ENCODE data around the gene DNMBP. TPM values are rescaled to one million over a fixed set of nuclear protein-coding genes. Genes with fewer than 3 reads are reported as not detected.

The DNMBP gene
- total RNA-seq, 1 donor from 2014 or later = 15.1 TPM

DNA sequence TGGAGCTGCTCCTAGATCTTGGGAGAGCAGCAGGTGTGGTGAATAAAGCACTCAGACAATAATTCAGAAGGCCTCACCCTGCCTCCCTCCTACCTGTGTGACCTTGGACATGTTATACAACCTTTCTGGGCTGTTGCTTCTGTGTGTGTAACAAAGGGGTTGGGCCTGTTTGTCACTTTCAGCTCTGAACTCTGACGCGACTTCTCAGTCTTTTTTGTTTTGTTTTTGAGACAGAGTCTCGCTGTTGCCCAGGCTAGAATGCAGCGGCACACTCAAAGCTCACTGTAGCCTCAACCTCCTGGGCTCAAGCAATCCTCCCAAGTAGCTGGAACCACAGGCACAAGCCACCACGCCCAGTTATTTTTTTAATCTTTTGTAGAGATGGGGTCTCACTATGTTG, 89.3 kb downstream of the DNMBP start:
- Histone ChIP-seq H3K27ac (ENCODE audit: low read depth, low read length) (no peak overlapping the region), H3K27me3 (ENCODE audit: control insufficient read depth in 3 of 3, insufficient read depth in 3 of 3, low read length in 3 of 3) (no peaks in the 10 kb centered on the region), H3K4me1 (ENCODE audit: control insufficient read depth in 3 of 3, insufficient read depth in 3 of 3, low read length in 3 of 3) (peaks cover 3 to 8% (median 5%) of the 10 kb centered on the region in 3 donors), H3K9me3 (ENCODE audit: control insufficient read depth in 3 of 3, low read length in 3 of 3) (no peaks in the 10 kb centered on the region), H3K9ac (ENCODE audit: low read depth in 1 of 3, low read length in 3 of 3) (no peak overlapping the region), H3K4me3 (ENCODE audit: low read length in 3 of 3) (no peak overlapping the region), H3K36me3 (ENCODE audit: control insufficient read depth in 3 of 3, insufficient read depth in 3 of 3, low read length in 3 of 3) (no peaks in the 10 kb centered on the region)

GRCh38 chr10:99917963-99918825, 91.6 kb downstream of the DNMBP start:
- peak overlapping the region in 1 of 3 donors; percentile 73 for H3K9ac ChIP-seq (ENCODE audit: low read depth in 1 of 3, low read length in 3 of 3)
- peak overlapping the region in 2 of 3 donors; percentile 42 to 57 for H3K4me3 ChIP-seq (ENCODE audit: low read length in 3 of 3)
- H3K27ac ChIP-seq (ENCODE audit: low read depth, low read length) = no peak overlapping the region
- H3K4me1 ChIP-seq (ENCODE audit: control insufficient read depth in 3 of 3, insufficient read depth in 3 of 3, low read length in 3 of 3) = peaks cover 0 to 8% (median 4%) of the 10 kb centered on the region in 3 donors
- H3K36me3 ChIP-seq (ENCODE audit: control insufficient read depth in 3 of 3, insufficient read depth in 3 of 3, low read length in 3 of 3) = no peaks in the 10 kb centered on the region
- no peaks in the 10 kb centered on the region for H3K9me3 ChIP-seq (ENCODE audit: control insufficient read depth in 3 of 3, low read length in 3 of 3)
- no peaks in the 10 kb centered on the region for H3K27me3 ChIP-seq (ENCODE audit: control insufficient read depth in 3 of 3, insufficient read depth in 3 of 3, low read length in 3 of 3)

GRCh38 chr10:99916776-99917175, 93.0 kb downstream of the DNMBP start:
- Histone ChIP-seq H3K27me3 (ENCODE audit: control insufficient read depth in 3 of 3, insufficient read depth in 3 of 3, low read length in 3 of 3) (no peaks in the 10 kb centered on the region), H3K27ac (ENCODE audit: low read depth, low read length) (no peak overlapping the region), H3K4me3 (ENCODE audit: low read length in 3 of 3) (no peak overlapping the region), H3K9ac (ENCODE audit: low read depth in 1 of 3, low read length in 3 of 3) (no peak overlapping the region), H3K36me3 (ENCODE audit: control insufficient read depth in 3 of 3, insufficient read depth in 3 of 3, low read length in 3 of 3) (no peaks in the 10 kb centered on the region), H3K4me1 (ENCODE audit: control insufficient read depth in 3 of 3, insufficient read depth in 3 of 3, low read length in 3 of 3) (peaks cover 4 to 10% (median 5%) of the 10 kb centered on the region in 3 donors), H3K9me3 (ENCODE audit: control insufficient read depth in 3 of 3, low read length in 3 of 3) (no peaks in the 10 kb centered on the region)

DNA sequence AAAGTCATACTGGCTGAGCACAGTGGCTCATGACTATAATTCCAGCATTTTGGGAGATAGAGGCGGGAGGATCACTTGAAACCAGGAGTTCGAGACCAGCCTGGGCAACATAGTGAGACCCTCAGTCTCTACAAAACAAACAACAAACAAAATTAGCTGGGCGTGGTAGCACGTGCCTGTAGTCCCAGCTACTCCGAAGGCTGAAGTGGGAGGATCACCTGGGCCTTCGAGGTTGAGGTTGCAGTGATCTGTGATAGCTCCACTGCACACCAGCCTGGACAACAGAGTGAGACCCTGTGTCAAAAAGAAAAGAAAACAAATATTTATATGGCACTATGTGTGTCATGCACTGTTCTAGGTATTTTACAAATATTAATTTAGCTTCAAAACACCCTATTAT, 94.3 kb downstream of the DNMBP start:
- Histone ChIP-seq H3K36me3 (ENCODE audit: control insufficient read depth in 3 of 3, insufficient read depth in 3 of 3, low read length in 3 of 3) (no peaks in the 10 kb centered on the region), H3K27ac (ENCODE audit: low read depth, low read length) (no peak overlapping the region), H3K4me1 (ENCODE audit: control insufficient read depth in 3 of 3, insufficient read depth in 3 of 3, low read length in 3 of 3) (peaks cover 4 to 10% (median 5%) of the 10 kb centered on the region in 3 donors), H3K4me3 (ENCODE audit: low read length in 3 of 3) (no peak overlapping the region), H3K9me3 (ENCODE audit: control insufficient read depth in 3 of 3, low read length in 3 of 3) (no peaks in the 10 kb centered on the region), H3K27me3 (ENCODE audit: control insufficient read depth in 3 of 3, insufficient read depth in 3 of 3, low read length in 3 of 3) (no peaks in the 10 kb centered on the region), H3K9ac (ENCODE audit: low read depth in 1 of 3, low read length in 3 of 3) (no peak overlapping the region)

DNA sequence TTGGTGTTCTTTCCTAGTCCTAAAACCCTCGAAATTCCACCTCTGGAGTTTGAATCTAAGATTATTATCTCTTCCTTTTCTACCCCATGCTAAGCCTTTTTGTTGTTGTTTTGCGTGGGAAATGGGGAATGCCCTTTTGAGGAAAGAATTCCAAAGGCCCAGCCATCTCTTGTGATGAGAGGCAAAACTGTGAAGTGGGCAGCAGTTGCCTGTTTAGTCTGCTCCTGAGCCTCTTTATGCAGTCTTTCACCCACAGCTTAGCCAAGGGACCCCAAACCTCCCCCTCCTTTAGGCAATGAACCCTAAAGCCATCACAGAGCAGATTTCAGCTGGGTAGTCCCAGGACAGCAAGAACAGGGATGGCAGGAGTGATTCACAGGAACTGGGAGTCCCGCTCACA, 95.5 kb downstream of the DNMBP start:
- H3K27ac ChIP-seq (ENCODE audit: low read depth, low read length) = no peak overlapping the region
- H3K9ac ChIP-seq (ENCODE audit: low read depth in 1 of 3, low read length in 3 of 3) = no peak overlapping the region
- H3K4me3 ChIP-seq (ENCODE audit: low read length in 3 of 3) = no peak overlapping the region

DNA sequence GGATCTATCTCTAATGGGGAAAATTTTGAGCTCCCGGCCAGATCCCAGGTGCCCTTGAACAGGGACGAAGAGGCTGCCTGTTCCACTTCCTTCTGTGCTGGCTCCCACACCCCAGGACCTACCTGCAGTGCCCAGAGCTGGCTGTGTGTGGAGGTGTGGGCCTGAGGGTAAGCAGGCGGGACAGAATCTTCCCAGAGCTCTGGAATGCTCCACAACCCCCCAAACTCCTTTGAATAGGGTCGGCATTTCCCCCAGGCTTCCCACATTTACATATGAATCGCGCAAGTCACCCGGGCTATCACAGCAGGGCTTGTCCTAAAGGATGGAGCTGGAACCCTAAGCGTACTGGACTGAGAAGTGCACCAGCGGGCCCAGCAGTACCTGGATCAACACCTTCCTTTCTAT, 95.9 kb downstream of the DNMBP start:
- Histone ChIP-seq H3K9me3 (ENCODE audit: control insufficient read depth in 3 of 3, low read length in 3 of 3) (no peaks in the 10 kb centered on the region), H3K9ac (ENCODE audit: low read depth in 1 of 3, low read length in 3 of 3) (no peak overlapping the region), H3K27ac (ENCODE audit: low read depth, low read length) (no peak overlapping the region), H3K4me1 (ENCODE audit: control insufficient read depth in 3 of 3, insufficient read depth in 3 of 3, low read length in 3 of 3) (peaks cover 4 to 10% (median 5%) of the 10 kb centered on the region in 3 donors), H3K36me3 (ENCODE audit: control insufficient read depth in 3 of 3, insufficient read depth in 3 of 3, low read length in 3 of 3) (peaks cover under 1 to 2% (median 1%) of the 10 kb centered on the region in 3 donors), H3K4me3 (ENCODE audit: low read length in 3 of 3) (no peak overlapping the region), H3K27me3 (ENCODE audit: control insufficient read depth in 3 of 3, insufficient read depth in 3 of 3, low read length in 3 of 3) (no peaks in the 10 kb centered on the region)

More for the DNA sequence above, 95.5 kb downstream of the DNMBP start:
- Histone ChIP-seq H3K27me3 (ENCODE audit: control insufficient read depth in 3 of 3, insufficient read depth in 3 of 3, low read length in 3 of 3) (no peaks in the 10 kb centered on the region), H3K36me3 (ENCODE audit: control insufficient read depth in 3 of 3, insufficient read depth in 3 of 3, low read length in 3 of 3) (no peaks in the 10 kb centered on the region), H3K4me1 (ENCODE audit: control insufficient read depth in 3 of 3, insufficient read depth in 3 of 3, low read length in 3 of 3) (peaks cover 4 to 10% (median 5%) of the 10 kb centered on the region in 3 donors), H3K9me3 (ENCODE audit: control insufficient read depth in 3 of 3, low read length in 3 of 3) (no peaks in the 10 kb centered on the region)

DNA sequence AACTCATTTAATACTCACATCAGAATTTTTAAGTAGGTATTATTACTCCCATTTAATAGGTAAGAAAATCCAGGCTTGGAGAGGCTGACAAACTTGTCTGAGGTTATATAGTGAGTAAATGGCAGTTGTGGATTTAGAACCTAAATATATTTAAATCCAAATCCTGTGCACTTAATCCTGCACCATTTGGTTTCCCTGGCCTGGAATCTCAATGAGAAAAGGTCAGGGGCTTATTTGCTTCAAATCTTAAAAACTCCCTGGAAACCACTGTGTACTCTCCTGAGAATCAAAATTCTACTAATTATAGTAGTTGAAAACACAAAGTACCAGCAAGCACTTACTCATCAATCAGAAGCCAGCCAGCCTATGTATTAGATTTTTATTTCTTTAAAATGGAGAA, 97.7 kb downstream of the DNMBP start:
- H3K27me3 ChIP-seq (ENCODE audit: control insufficient read depth in 3 of 3, insufficient read depth in 3 of 3, low read length in 3 of 3) = no peaks in the 10 kb centered on the region
- no peak overlapping the region for H3K9ac ChIP-seq (ENCODE audit: low read depth in 1 of 3, low read length in 3 of 3)
- peaks cover 3 to 14% (median 5%) of the 10 kb centered on the region in 3 donors for H3K4me1 ChIP-seq (ENCODE audit: control insufficient read depth in 3 of 3, insufficient read depth in 3 of 3, low read length in 3 of 3)
- H3K36me3 ChIP-seq (ENCODE audit: control insufficient read depth in 3 of 3, insufficient read depth in 3 of 3, low read length in 3 of 3) = peaks cover 8 to 17% (median 15%) of the 10 kb centered on the region in 3 donors
- no peak overlapping the region for H3K4me3 ChIP-seq (ENCODE audit: low read length in 3 of 3)
- no peak overlapping the region for H3K27ac ChIP-seq (ENCODE audit: low read depth, low read length)
- H3K9me3 ChIP-seq (ENCODE audit: control insufficient read depth in 3 of 3, low read length in 3 of 3) = no peaks in the 10 kb centered on the region

GRCh38 chr10:99908512-99908911, 101.2 kb downstream of the DNMBP start:
- no peaks in the 10 kb centered on the region for H3K9me3 ChIP-seq (ENCODE audit: control insufficient read depth in 3 of 3, low read length in 3 of 3)
- no peak overlapping the region for H3K4me3 ChIP-seq (ENCODE audit: low read length in 3 of 3)
- peaks cover 19 to 32% (median 21%) of the 10 kb centered on the region in 3 donors for H3K36me3 ChIP-seq (ENCODE audit: control insufficient read depth in 3 of 3, insufficient read depth in 3 of 3, low read length in 3 of 3)
- no peak overlapping the region for H3K27ac ChIP-seq (ENCODE audit: low read depth, low read length)
- H3K9ac ChIP-seq (ENCODE audit: low read depth in 1 of 3, low read length in 3 of 3) = no peak overlapping the region
- no peaks in the 10 kb centered on the region for H3K27me3 ChIP-seq (ENCODE audit: control insufficient read depth in 3 of 3, insufficient read depth in 3 of 3, low read length in 3 of 3)
- H3K4me1 ChIP-seq (ENCODE audit: control insufficient read depth in 3 of 3, insufficient read depth in 3 of 3, low read length in 3 of 3) = peaks cover 9 to 19% (median 12%) of the 10 kb centered on the region in 3 donors

GRCh38 chr10:99906470-99906869, 103.3 kb downstream of the DNMBP start:
- Histone ChIP-seq H3K4me1 (ENCODE audit: control insufficient read depth in 3 of 3, insufficient read depth in 3 of 3, low read length in 3 of 3) (peaks cover 7 to 12% (median 9%) of the 10 kb centered on the region in 3 donors), H3K36me3 (ENCODE audit: control insufficient read depth in 3 of 3, insufficient read depth in 3 of 3, low read length in 3 of 3) (peaks cover 21 to 32% (median 21%) of the 10 kb centered on the region in 3 donors), H3K4me3 (ENCODE audit: low read length in 3 of 3) (no peak overlapping the region), H3K27me3 (ENCODE audit: control insufficient read depth in 3 of 3, insufficient read depth in 3 of 3, low read length in 3 of 3) (no peaks in the 10 kb centered on the region), H3K9me3 (ENCODE audit: control insufficient read depth in 3 of 3, low read length in 3 of 3) (no peaks in the 10 kb centered on the region), H3K9ac (ENCODE audit: low read depth in 1 of 3, low read length in 3 of 3) (peak overlapping the region in 1 of 3 donors; percentile 60), H3K27ac (ENCODE audit: low read depth, low read length) (peak overlapping the region; percentile 20)

DNA sequence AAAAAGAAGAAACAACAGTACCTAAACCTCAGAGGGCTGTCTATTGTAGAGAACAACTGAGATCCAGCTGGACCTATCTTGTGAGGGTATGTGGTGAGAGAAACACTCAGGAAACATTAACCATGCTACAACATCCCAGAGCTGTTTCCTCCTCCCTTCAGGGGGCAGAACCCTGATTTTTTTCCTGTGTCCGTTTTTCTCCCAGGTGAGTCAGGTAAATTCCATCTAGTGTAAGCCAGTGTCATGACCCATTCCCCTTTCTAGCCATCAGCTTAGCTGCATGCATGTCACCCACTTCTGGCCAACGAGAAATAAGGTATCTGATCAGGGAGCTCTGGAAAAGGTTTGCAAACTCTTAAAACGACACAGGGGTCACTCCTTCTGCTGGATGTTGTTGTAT, 103.8 kb downstream of the DNMBP start:
- peaks cover 21 to 32% (median 21%) of the 10 kb centered on the region in 3 donors for H3K36me3 ChIP-seq (ENCODE audit: control insufficient read depth in 3 of 3, insufficient read depth in 3 of 3, low read length in 3 of 3)
- H3K27ac ChIP-seq (ENCODE audit: low read depth, low read length) = peak overlapping the region; percentile 20
- H3K9me3 ChIP-seq (ENCODE audit: control insufficient read depth in 3 of 3, low read length in 3 of 3) = no peaks in the 10 kb centered on the region
- H3K9ac ChIP-seq (ENCODE audit: low read depth in 1 of 3, low read length in 3 of 3) = peak overlapping the region in 1 of 3 donors; percentile 60
- H3K4me3 ChIP-seq (ENCODE audit: low read length in 3 of 3) = no peak overlapping the region
- peaks cover 7 to 12% (median 9%) of the 10 kb centered on the region in 3 donors for H3K4me1 ChIP-seq (ENCODE audit: control insufficient read depth in 3 of 3, insufficient read depth in 3 of 3, low read length in 3 of 3)
- no peaks in the 10 kb centered on the region for H3K27me3 ChIP-seq (ENCODE audit: control insufficient read depth in 3 of 3, insufficient read depth in 3 of 3, low read length in 3 of 3)
